ENCODE measurements around the gene C20orf204. TPM values are rescaled to one million over a fixed set of nuclear protein-coding genes. Genes with fewer than 3 reads are reported as not detected.

C20orf204 gene
- total RNA-seq, 1 donor = 0.43 TPM

DNA sequence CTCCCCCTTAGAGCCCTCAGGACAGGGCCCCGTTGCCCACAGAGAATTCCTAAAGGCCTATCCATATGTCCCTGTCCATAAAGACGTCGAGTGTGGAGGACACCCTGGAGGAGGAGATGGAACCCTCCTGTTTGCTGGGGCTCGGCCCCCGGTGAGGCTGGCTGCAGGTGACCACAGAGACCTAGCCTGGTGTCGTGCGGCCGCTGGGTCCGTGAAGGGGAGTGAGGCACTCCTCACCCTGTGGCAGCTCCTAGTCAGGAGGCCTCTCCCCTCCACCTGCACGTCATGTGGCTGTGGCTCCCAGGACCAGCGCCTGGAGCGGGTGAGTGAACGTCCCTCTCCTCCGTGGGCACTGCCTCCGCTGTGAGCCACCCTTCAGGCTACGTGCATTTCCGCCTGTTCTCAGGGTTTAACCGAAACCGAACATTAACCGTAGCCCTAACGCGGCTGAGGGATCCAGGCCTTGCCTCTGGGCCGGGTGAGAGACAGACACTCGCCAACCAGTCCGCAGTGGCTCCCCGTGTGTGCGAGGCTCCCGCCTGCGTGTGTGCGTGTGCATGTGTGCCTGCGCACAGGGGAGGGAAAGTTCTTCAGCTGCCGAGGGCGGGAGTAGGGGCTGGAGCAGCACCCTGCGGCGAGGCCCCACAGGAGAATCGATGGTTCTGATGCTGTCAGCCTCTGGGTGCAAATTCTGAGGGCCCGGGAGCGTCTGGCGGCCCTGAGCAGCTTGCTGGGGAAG is 21.1 kb downstream of the C20orf204 start:
- TF ChIP-seq, protein P1, sequence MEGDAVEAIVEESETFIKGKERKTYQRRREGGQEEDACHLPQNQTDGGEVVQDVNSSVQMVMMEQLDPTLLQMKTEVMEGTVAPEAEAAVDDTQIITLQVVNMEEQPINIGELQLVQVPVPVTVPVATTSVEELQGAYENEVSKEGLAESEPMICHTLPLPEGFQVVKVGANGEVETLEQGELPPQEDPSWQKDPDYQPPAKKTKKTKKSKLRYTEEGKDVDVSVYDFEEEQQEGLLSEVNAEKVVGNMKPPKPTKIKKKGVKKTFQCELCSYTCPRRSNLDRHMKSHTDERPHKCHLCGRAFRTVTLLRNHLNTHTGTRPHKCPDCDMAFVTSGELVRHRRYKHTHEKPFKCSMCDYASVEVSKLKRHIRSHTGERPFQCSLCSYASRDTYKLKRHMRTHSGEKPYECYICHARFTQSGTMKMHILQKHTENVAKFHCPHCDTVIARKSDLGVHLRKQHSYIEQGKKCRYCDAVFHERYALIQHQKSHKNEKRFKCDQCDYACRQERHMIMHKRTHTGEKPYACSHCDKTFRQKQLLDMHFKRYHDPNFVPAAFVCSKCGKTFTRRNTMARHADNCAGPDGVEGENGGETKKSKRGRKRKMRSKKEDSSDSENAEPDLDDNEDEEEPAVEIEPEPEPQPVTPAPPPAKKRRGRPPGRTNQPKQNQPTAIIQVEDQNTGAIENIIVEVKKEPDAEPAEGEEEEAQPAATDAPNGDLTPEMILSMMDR (IDR thresholded peaks at IDR 0.05; ENCODE audit: insufficient read depth, low read depth, low read length) = no peak
- no peak overlapping the region for H3K4me3 ChIP-seq (ENCODE audit: low read depth, low read length)
- no peak for DNase-seq (ENCODE audit: low read depth)

DNA sequence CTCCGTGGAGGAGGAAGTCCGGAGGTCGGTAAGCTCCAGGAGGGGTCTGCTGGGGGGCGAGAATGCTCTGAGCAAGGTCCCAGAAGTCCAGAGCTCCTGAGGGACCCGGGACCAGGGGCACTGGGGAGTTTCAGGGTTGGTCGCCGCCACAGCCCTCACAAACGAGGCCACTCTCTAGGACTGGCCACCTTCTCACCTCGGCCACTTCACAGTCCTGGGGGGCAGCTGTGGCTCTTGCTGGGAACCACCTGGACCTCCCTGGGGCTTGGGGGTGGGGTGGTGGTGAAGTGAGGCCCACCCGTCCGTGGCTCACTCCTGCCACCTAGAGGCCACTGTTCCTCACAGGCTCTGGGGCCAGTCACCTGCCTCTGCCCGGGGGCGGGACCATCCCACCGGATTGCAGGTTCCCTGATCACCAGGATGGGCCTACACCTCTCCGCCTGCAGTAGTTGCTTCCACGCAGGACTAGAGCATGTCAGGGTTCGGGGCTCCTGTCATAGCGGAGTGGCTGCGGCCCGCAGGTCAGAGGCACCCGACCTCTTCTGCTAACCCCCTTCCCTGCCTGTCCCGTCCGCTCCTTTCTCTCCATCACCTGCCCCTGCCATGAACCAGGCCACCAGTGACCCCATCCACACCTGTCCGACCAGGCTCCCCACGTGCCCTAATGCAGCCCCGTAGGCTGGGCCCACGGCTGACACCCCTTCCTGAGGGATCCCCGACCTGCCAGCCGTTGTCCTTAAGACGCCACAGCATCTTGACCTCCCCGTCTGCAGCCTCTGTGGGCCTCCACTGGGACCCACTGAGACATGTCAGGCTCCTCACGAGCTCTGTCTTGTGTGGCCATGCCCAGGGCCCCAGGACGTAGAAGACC is 21.9 kb downstream of the C20orf204 start:
- TF ChIP-seq, protein P1 (IDR thresholded peaks at IDR 0.05; ENCODE audit: insufficient read depth, low read depth, low read length) = peak; percentile 85
- no peak overlapping the region for H3K4me3 ChIP-seq (ENCODE audit: low read depth, low read length)
- DNase-seq (ENCODE audit: low read depth) = peak; percentile 54

DNA sequence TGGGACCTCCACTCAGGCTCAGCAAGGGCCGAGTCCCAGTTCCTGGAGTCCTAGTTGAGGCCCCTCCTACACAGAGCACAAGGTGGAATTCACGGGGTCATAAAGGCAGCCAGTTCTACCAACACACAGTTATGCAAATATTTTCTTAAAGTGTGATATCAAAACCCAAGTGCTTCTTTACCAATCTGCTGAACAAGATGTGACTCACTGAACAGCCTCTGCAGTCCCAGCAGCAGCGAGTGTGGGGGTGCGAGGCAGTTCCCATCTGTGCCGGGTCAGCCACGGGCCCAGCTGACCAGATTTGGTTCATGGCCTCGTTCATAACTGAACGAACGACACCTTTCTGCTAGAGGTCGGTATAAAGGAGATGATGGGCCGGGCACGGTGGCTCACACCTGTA is 22.6 kb downstream of the C20orf204 start:
- TF ChIP-seq, protein P1 (IDR thresholded peaks at IDR 0.05; ENCODE audit: insufficient read depth, low read depth, low read length) = no peak
- DNase-seq (ENCODE audit: low read depth) = no peak
- H3K4me3 ChIP-seq (ENCODE audit: low read depth, low read length) = no peak overlapping the region

DNA sequence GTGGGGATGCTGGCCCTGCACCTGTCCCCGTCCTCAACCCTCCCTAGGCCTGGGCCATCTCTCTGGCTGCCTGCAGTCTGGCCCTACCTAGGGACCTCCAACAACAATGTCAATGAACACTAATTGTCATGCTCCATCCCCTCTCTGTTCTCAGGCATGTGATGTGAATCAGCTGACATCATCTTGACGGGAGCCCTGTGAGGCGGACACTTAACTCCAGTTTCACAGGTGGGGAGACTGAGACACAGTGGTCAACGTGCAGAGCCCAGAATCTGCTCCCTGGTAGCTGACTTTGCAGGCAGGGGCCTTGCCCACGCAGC is 26.3 kb downstream of the C20orf204 start:
- TF ChIP-seq, protein P1 (IDR thresholded peaks at IDR 0.05; ENCODE audit: insufficient read depth, low read depth, low read length) = no peak
- DNase-seq (ENCODE audit: low read depth) = no peak
- H3K4me3 ChIP-seq (ENCODE audit: low read depth, low read length) = peak overlapping the region; percentile 87

DNA sequence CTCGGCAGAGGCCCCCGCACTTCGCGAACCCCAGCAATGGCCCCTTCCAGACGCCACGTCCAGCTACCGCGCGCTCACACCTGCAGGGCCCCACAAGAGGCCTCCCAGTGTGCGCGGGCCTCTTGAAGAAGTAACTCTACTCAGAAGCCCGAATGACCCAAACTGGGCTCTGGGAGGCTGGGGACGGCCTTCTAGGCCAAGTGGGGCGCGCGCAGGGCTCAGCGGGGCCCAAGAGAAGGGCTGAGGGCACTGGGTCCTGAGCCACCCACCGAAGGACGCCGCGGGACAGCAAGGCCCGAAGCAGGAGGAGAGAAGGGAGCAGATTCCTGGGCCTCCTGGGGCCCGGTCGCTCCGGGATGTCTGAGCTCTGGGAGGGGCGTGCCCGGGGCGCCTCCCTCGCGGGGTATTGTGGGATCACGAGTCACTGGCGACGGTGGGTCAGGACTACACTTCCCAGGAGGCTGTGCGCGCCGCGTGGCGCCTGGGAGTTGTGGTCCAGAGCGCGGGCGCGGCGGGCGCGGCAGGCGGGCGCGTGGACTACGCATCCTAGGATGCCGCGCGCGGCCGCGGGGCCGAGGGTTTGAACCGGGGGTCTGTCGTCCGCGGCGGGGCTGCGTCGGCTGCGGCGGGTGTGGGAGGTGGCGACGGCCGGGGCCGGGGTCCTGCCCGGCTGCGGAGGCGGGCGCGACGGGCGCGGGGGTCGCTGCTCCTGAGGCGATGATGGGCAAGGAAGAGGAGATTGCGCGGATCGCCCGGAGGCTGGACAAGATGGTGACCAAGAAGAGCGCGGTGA is 26.8 kb downstream of the C20orf204 start, which contains the start of gene TCEA2:
Gene TCEA2 (plus strand): TSS at position 603 of the 793 bp plus-strand sequence. CDS start 115 bp downstream, at position 718.
- TF ChIP-seq, protein P1 (IDR thresholded peaks at IDR 0.05; ENCODE audit: insufficient read depth, low read depth, low read length) = no peak

DNA sequence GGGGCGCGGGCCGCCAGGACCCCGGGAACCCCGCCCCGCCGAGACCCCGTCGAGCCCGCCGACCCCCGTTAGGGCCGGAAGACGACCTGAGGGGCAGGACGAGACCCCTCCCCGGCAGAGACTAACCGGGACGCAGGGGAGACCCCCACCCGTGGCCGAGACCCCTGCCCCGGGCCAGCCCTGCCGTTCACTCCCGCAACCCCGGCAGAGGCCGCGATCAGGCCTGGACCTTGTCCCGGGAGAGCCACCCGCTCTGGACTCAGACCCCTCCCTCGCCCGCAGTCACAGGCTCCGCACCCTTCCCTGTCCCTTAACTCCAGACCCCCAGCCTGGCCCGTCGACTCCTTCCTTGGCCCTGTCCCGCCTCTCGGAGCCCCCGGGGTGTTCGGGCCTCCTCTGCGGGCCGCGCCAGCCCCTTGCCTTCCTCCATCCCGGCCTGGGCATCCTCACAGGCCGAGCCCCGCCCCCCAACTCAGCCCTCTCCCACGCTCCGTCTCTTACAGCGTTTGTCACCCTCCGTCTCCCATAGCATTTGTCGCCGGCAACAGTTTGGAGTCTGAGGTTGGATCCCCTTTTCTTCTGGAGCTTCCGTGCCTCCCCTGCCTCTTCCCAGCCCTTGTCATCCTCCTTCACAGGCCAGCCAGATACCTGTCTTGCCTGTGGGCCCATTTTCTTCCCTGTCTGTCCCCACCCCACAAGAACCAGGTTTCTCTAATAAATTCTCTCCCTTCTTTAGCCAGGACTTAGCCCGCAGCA is 27.6 kb downstream of the C20orf204 start:
- TF ChIP-seq, protein P1 (IDR thresholded peaks at IDR 0.05; ENCODE audit: insufficient read depth, low read depth, low read length) = no peak
- peak overlapping the region; percentile 87 for H3K4me3 ChIP-seq (ENCODE audit: low read depth, low read length)
- DNase-seq (ENCODE audit: low read depth) = no peak

More for the DNA sequence above, 26.8 kb downstream of the C20orf204 start, which contains the start of gene TCEA2:
- peak within 1 kb of the TSS; percentile 87 for H3K4me3 ChIP-seq (ENCODE audit: low read depth, low read length)
- peak; percentile 96 for DNase-seq (ENCODE audit: low read depth)

Data from fibroblast of villous mesenchyme (primary cell).